H1 (cell line): ENCODE results near the gene H6PD. TPM values are rescaled to one million over a fixed set of nuclear protein-coding genes. Genes with fewer than 3 reads are reported as not detected.

Experiments used
- CTCF ChIA-PET: fragments of 300-600 bp; sonication (Branson Sonifier 250); formaldehyde crosslinking; loops from one replicate; lab custom pipeline; 2021; ENCODE audit not compliant: partially characterized antibody; lab: Charles Lee
- POLR2A ChIA-PET: fragments of 300-600 bp; sonication (Branson Sonifier 250); formaldehyde crosslinking; loops from one replicate; lab custom pipeline; 2021; ENCODE audit warnings: inconsistent platforms; ENCODE audit not compliant: partially characterized antibody; lab: Charles Lee
- DNase-seq, 2 experiments: peaks; one replicate each; pipeline versions ENCODE4 v3.0.0 to v3.0.0-alpha.2; 2010 to 2022; ENCODE audit warnings: low spot score in 2 of 2, low read depth in 1 of 2, mixed read lengths in 1 of 2
- FAIRE-seq: peaks from 2 replicates; lab custom pipeline; 2011; peaks lifted over from hg19 to GRCh38; lab: Jason Lieb, UNC
- H2AFZ ChIP-seq: 2 replicates; pipeline ENCODE4 v1.8.1; 2012; ENCODE audit warnings: low read length, inconsistent platforms
- H2AK5ac ChIP-seq: 2 replicates; pipeline ENCODE4 v1.6.1; 2013; ENCODE audit warnings: low read depth, low read length
- H2BK120ac ChIP-seq: replicated peaks from 2 replicates; pipeline ENCODE3; 2013; ENCODE audit warnings: low read depth, low read length, inconsistent platforms
- H2BK12ac ChIP-seq: 2 replicates; pipeline ENCODE4 v1.6.1; 2013; ENCODE audit warnings: low read depth, low read length
- H2BK15ac ChIP-seq: 2 replicates; pipeline ENCODE4 v1.6.1; 2013; ENCODE audit warnings: low read length
- H2BK20ac ChIP-seq: 2 replicates; pipeline ENCODE4 v1.6.1; 2013; ENCODE audit warnings: low read length
- H2BK5ac ChIP-seq: 2 replicates; pipeline ENCODE4 v1.6.1; 2013; ENCODE audit warnings: low read depth, low read length
- H3K14ac ChIP-seq: 2 replicates; pipeline ENCODE4 v1.6.1; 2013; ENCODE audit warnings: inconsistent platforms; ENCODE audit not compliant: insufficient read length
- H3K18ac ChIP-seq: 2 replicates; pipeline ENCODE4 v1.6.1; 2013; ENCODE audit warnings: low read length; ENCODE audit errors: extremely low read depth
- H3K23ac ChIP-seq: 2 replicates; pipeline ENCODE4 v1.6.1; 2013; ENCODE audit warnings: inconsistent platforms; ENCODE audit not compliant: insufficient read length
- H3K23me2 ChIP-seq: 2 replicates; pipeline ENCODE4 v1.6.1; 2013; ENCODE audit warnings: low read depth, low read length
- H3K27ac ChIP-seq: 2 replicates; pipeline ENCODE4 v1.6.1; 2011; ENCODE audit warnings: low read depth, low read length, inconsistent platforms
- H3K27me3 ChIP-seq, 4 experiments: replicated peaks in 1 of 4; 1 replicate in 1 of 4; 2 replicates in 3 of 4; pipeline versions ENCODE4 v1.6.1 to v1.8.1; 2011 to 2013; ENCODE audit warnings: low read length in 3 of 4, mild to moderate bottlenecking in 3 of 4, inconsistent platforms in 2 of 4, mixed read lengths in 2 of 4, moderate library complexity in 1 of 4; ENCODE audit not compliant: control insufficient read depth in 3 of 4, insufficient read depth in 3 of 4; ENCODE audit errors: extremely low read depth in 1 of 4
- H3K36me3 ChIP-seq, 4 experiments: 2 replicates each; pipeline versions ENCODE4 v1.6.1 to v1.8.1; 2011 to 2013; ENCODE audit warnings: mild to moderate bottlenecking in 4 of 4, low read length in 3 of 4, moderate library complexity in 2 of 4, control low read depth in 1 of 4, inconsistent platforms in 1 of 4; ENCODE audit not compliant: insufficient read depth in 4 of 4, control insufficient read depth in 2 of 4
- H3K4ac ChIP-seq: replicated peaks from 2 replicates; pipeline ENCODE3; 2013; ENCODE audit warnings: low read length, low read depth, mixed read lengths, inconsistent platforms; ENCODE audit not compliant: insufficient read length
- H3K4me1 ChIP-seq, 4 experiments: replicated peaks in 1 of 4; 1 replicate in 1 of 4; 2 replicates in 3 of 4; pipeline versions ENCODE4 v1.6.1 to v1.8.1; 2011 to 2013; ENCODE audit warnings: low read length in 3 of 4, inconsistent platforms in 2 of 4, mixed read lengths in 1 of 4; ENCODE audit not compliant: insufficient read depth in 4 of 4, control insufficient read depth in 3 of 4
- H3K4me2 ChIP-seq, 2 experiments: 2 replicates each; pipeline versions ENCODE4 v1.6.1 to v1.8.1; 2011 to 2013; ENCODE audit warnings: low read depth in 2 of 2, low read length in 2 of 2, control low read depth in 1 of 2, inconsistent platforms in 1 of 2, mild to moderate bottlenecking in 1 of 2; ENCODE audit not compliant: insufficient read depth in 1 of 2
- H3K4me3 ChIP-seq, 4 experiments: fragments of 200-600, 300-600 bp in 1 of 4; sonication (generic), shearing (Covaris generic), sonication (Bioruptor Twin) in 1 of 4; 2 replicates each; pipeline versions ENCODE4 v1.5.1 to v1.8.1; 2011 to 2016; ENCODE audit warnings: low read length in 4 of 4, low read depth in 3 of 4, control low read depth in 2 of 4, inconsistent platforms in 2 of 4, mild to moderate bottlenecking in 2 of 4, mixed read lengths in 1 of 4, moderate library complexity in 1 of 4; ENCODE audit not compliant: insufficient read depth in 2 of 4; ENCODE audit errors: extremely low read depth in 1 of 4
- H3K56ac ChIP-seq: replicated peaks from 2 replicates; pipeline ENCODE3; 2013; ENCODE audit warnings: low read depth, mild to moderate bottlenecking, mixed read lengths, low read length, inconsistent platforms; ENCODE audit not compliant: insufficient read length
- H3K79me1 ChIP-seq: 2 replicates; pipeline ENCODE4 v1.6.1; 2013; ENCODE audit warnings: low read depth, low read length, control low read depth
- H3K79me2 ChIP-seq, 2 experiments: 2 replicates each; pipeline versions ENCODE4 v1.6.1 to v1.8.1; 2012 to 2013; ENCODE audit warnings: low read length in 2 of 2, mild to moderate bottlenecking in 2 of 2, inconsistent platforms in 1 of 2; ENCODE audit not compliant: insufficient read depth in 2 of 2, control insufficient read depth in 1 of 2
- H3K9ac ChIP-seq, 4 experiments: replicated peaks in 1 of 4; 1 replicate in 1 of 4; 2 replicates in 3 of 4; pipeline versions ENCODE4 v1.6.1 to v1.8.1; 2011 to 2013; ENCODE audit warnings: low read depth in 3 of 4, low read length in 3 of 4, control low read depth in 2 of 4, mild to moderate bottlenecking in 2 of 4, moderate library complexity in 2 of 4, inconsistent platforms in 1 of 4; ENCODE audit errors: extremely low read depth in 1 of 4
- H3K9me3 ChIP-seq, 2 experiments: 2 replicates each; pipeline versions ENCODE4 v1.6.1 to v1.8.1; 2012 to 2013; ENCODE audit warnings: mild to moderate bottlenecking in 2 of 2, moderate library complexity in 2 of 2, control low read depth in 1 of 2, inconsistent platforms in 1 of 2, low read depth in 1 of 2, low read length in 1 of 2, mixed read lengths in 1 of 2; ENCODE audit not compliant: insufficient read depth in 2 of 2
- H4K20me1 ChIP-seq, 2 experiments: replicated peaks in 1 of 2; 2 replicates each; pipeline versions ENCODE3 to v1.8.1; 2011 to 2013; ENCODE audit warnings: inconsistent platforms in 2 of 2, low read length in 2 of 2, mild to moderate bottlenecking in 1 of 2; ENCODE audit not compliant: insufficient read depth in 2 of 2, control insufficient read depth in 1 of 2
- H4K5ac ChIP-seq: 2 replicates; pipeline ENCODE4 v1.6.1; 2013; ENCODE audit warnings: low read length, low read depth, mixed read lengths, inconsistent platforms; ENCODE audit not compliant: insufficient read length
- H4K8ac ChIP-seq: 2 replicates; pipeline ENCODE4 v1.8.0; 2013; ENCODE audit warnings: mild to moderate bottlenecking, moderate library complexity, low read length, inconsistent platforms; ENCODE audit not compliant: insufficient read depth; ENCODE audit errors: extremely low read depth
- H4K91ac ChIP-seq: replicated peaks from 2 replicates; pipeline ENCODE3; 2013; ENCODE audit warnings: low read length, mixed read lengths, inconsistent platforms; ENCODE audit not compliant: insufficient read length
- CBX8 ChIP-seq: fragments of 300-800, 300-1000 bp; sonication (generic); IDR thresholded peaks from 2 replicates; pipeline ENCODE4 v1.7.1; 2016; ENCODE audit warnings: low read depth, low read length, borderline replicate concordance
- KDM1A ChIP-seq: fragments of 200-600, 300-600 bp; sonication (generic); IDR thresholded peaks from 2 replicates; pipeline ENCODE4 v1.7.1; 2016; ENCODE audit warnings: mild to moderate bottlenecking, low read length, borderline replicate concordance
- TAF7 ChIP-seq: optimal IDR thresholded peaks from 2 replicates; pipeline ENCODE3; 2011; ENCODE audit warnings: low read depth, mild to moderate bottlenecking, inconsistent platforms, low read length, moderate library complexity, borderline replicate concordance
- YY1 ChIP-seq: IDR thresholded peaks from 2 replicates; pipeline ENCODE4 v1.6.1; 2011; ENCODE audit warnings: low read depth, mild to moderate bottlenecking, low read length
- WGBS, 2 experiments: shearing (Covaris generic) in 1 of 2; methylation state at CpG; one replicate each; pipeline versions ENCODE4 v1.1.6 to v1.1.7; 2013 to 2015; ENCODE audit warnings: low lambda C conversion rate in 2 of 2, mixed read lengths in 2 of 2, inconsistent platforms in 1 of 2, low coverage in 1 of 2, missing lambda C conversion rate in 1 of 2; ENCODE audit not compliant: insufficient replicate concordance in 2 of 2, insufficient coverage in 1 of 2, insufficient read length in 1 of 2; ENCODE audit errors: extremely low coverage in 1 of 2, missing lambda C conversion rate in 1 of 2; 5-methylcytosine and 5-hydroxymethylcytosine counted together
- polyA plus RNA-seq, 7 experiments: library from polyadenylated mRNA; depleted of rRNA in 3 of 7; stranded (reverse) in 5 of 7; unstranded in 2 of 7; fragments of >200 nt in 5 of 7; fragments of 200-250 nt in 2 of 7; gene quantifications; 1 replicate in 5 of 7; 2 replicates in 1 of 7; 4 replicates in 1 of 7; pipeline versions ENCODE4 v1.2.1 to v1.2.3, GENCODE V29; 2011 to 2013; ENCODE audit warnings: missing spikeins in 2 of 7, mixed read lengths in 2 of 7
- total RNA-seq: library from RNA; stranded (reverse); fragmentation: NEBNext Ultra II Directional; extraction: Animal tissue kit (Norgen Biotek cat#: 25700); gene quantifications from 2 replicates; pipeline ENCODE4 v1.2.1, GENCODE V29; 2021
- TF ChIP-seq, protein P1 (sequence below): IDR thresholded peaks from 2 replicates; pipeline ENCODE4 v1.6.1; 2011; ENCODE audit warnings: low read depth, mild to moderate bottlenecking, low read length; ENCODE audit not compliant: insufficient read depth
- TF ChIP-seq, protein P2 (sequence below), 3 experiments: IDR thresholded peaks; 1 replicate in 2 of 3; 2 replicates in 1 of 3; pipeline versions ENCODE4 v1.5.1 to v1.6.1; 2011; ENCODE audit warnings: low read length in 3 of 3, mild to moderate bottlenecking in 3 of 3, inconsistent platforms in 2 of 3, low read depth in 1 of 3, moderate library complexity in 1 of 3; ENCODE audit not compliant: insufficient read depth in 1 of 3; ENCODE audit errors: control extremely low read depth in 1 of 3

Gene H6PD
- total and polyA plus RNA-seq, 2 of the 8 experiments (the other 6 are each of a cell fraction or from before 2014, with no cell fraction given), result 3.6 to 3.8 TPM

DNA sequence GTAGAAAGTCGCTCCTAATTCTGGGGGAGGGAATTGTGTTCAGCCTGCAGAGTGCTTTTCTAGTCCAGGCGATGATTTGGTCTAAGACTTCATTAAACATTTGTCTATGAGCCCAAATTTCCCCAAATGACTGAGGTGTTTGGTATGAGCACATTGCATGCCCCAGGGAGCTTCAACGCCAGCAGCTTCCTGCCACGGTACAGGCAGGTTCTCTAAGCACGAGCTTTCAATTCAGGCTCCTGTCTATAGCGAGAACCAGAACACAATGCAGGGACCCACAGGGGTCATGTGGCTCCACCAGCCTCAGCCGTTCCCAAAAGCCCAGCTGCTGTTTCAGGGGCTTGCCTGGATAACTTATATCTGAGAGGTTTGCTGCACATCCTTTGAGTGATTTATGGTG is 34.1 kb upstream of the H6PD start:
- WGBS, 2 experiments, result 80% methylated on average over 7 of the region's 7 CpGs; no CpG with 5 or more reads in 1 of the 2 experiments
- H3K14ac ChIP-seq, result no peak overlapping the region
- no peaks in the 10 kb centered on the region for H3K79me1 ChIP-seq
- no peak overlapping the region; a peak in 1 of 4 replicates for H3K4me2 ChIP-seq
- H3K79me2 ChIP-seq, result no peaks in the 10 kb centered on the region
- H2BK20ac ChIP-seq, result no peak overlapping the region
- ChIA-PET POLR2A (interaction anchor here (0.6 to 1.3 kb wide), 2 partner anchors 9 to 100 kb away, joined by 3 to 4 read pairs; no protein-coding TSS in a partner anchor), CTCF (interaction anchor here (0.9 to 4.1 kb wide), 16 partner anchors 9 to 195 kb away, joined by 3 to 38 read pairs (median 4); no protein-coding TSS in a partner anchor)
- H3K27ac ChIP-seq, result no peak overlapping the region
- H4K20me1 ChIP-seq, result peaks cover 1 to 4% of the 10 kb centered on the region in 2 experiments
- DNase-seq, result no peak
- no peaks in the 10 kb centered on the region for H3K36me3 ChIP-seq
- H2BK5ac ChIP-seq, result no peak overlapping the region
- no peak overlapping the region for H3K56ac ChIP-seq
- H2BK120ac ChIP-seq, result no peak overlapping the region
- H3K9me3 ChIP-seq, result no peaks in the 10 kb centered on the region; a peak in 1 of 4 replicates
- no peak overlapping the region for H3K23ac ChIP-seq
- no peak overlapping the region for H2AK5ac ChIP-seq
- H3K9ac ChIP-seq, result no peak overlapping the region
- H4K91ac ChIP-seq, result no peak overlapping the region
- peaks cover 44 to 81% (median 70%) of the 10 kb centered on the region in 4 experiments for H3K27me3 ChIP-seq
- no peak overlapping the region for H3K4me3 ChIP-seq
- H3K18ac ChIP-seq, result no peak overlapping the region
- no peak overlapping the region for H4K8ac ChIP-seq
- H2AFZ ChIP-seq, result no peak overlapping the region
- no peak overlapping the region for H2BK12ac ChIP-seq
- peaks cover 0 to 19% (median 7%) of the 10 kb centered on the region in 4 experiments; a peak in 6 of 7 replicates for H3K4me1 ChIP-seq
- no peak overlapping the region for H4K5ac ChIP-seq
- no peak overlapping the region; the same call in 1 of the 2 replicates for H2BK15ac ChIP-seq
- H3K4ac ChIP-seq, result no peak overlapping the region
- FAIRE-seq, result no peak
- H3K23me2 ChIP-seq, result peaks cover 9% of the 10 kb centered on the region; the same call in 1 of the 2 replicates
- TF ChIP-seq KDM1A (no peak), YY1 (no peak), CBX8 (no peak), TAF7 (no peak)
- TF ChIP-seq, protein P1, sequence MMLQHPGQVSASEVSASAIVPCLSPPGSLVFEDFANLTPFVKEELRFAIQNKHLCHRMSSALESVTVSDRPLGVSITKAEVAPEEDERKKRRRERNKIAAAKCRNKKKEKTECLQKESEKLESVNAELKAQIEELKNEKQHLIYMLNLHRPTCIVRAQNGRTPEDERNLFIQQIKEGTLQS, result no peak
- TF ChIP-seq, protein P2, sequence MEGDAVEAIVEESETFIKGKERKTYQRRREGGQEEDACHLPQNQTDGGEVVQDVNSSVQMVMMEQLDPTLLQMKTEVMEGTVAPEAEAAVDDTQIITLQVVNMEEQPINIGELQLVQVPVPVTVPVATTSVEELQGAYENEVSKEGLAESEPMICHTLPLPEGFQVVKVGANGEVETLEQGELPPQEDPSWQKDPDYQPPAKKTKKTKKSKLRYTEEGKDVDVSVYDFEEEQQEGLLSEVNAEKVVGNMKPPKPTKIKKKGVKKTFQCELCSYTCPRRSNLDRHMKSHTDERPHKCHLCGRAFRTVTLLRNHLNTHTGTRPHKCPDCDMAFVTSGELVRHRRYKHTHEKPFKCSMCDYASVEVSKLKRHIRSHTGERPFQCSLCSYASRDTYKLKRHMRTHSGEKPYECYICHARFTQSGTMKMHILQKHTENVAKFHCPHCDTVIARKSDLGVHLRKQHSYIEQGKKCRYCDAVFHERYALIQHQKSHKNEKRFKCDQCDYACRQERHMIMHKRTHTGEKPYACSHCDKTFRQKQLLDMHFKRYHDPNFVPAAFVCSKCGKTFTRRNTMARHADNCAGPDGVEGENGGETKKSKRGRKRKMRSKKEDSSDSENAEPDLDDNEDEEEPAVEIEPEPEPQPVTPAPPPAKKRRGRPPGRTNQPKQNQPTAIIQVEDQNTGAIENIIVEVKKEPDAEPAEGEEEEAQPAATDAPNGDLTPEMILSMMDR (IDR thresholded peaks at IDR 0.05; ENCODE audit: control extremely low read depth in 1 of 3, insufficient read depth in 1 of 3, low read depth in 1 of 3, low read length in 3 of 3), result no peak
